Measurements from ENCODE around the gene HOXA5.

The HOXA5 gene

GRCh38 chr7:27171637-27172314 lies 28.3 kb upstream of the HOXA5 start:
- Mint-ChIP-seq H3K4me3 (peak overlapping the region; percentile 92 to 95 (median 93)), H3K36me3 (ENCODE audit: low read depth) (peaks cover 68% of the 10 kb centered on the region), H3K9me3 (no peaks in the 10 kb centered on the region), H3K27ac (peak overlapping the region; percentile 99 to 100 (median 99)), H3K27me3 (ENCODE audit: low read depth) (peaks cover 40% of the 10 kb centered on the region), H3K4me1 (peaks cover 41% of the 10 kb centered on the region)
- no peak for TF ChIP-seq CTCF (IDR thresholded peaks at IDR 0.05; ENCODE audit: unreplicated experiment in 3 of 3)

- no peak for TF ChIP-seq CTCF (IDR thresholded peaks at IDR 0.05; ENCODE audit: unreplicated experiment in 3 of 3)
- H3K27ac Mint-ChIP-seq, result peak overlapping the region; percentile 99 to 100 (median 99)
- peaks cover 63% of the 10 kb centered on the region for H3K36me3 Mint-ChIP-seq (ENCODE audit: low read depth)
- peaks cover 41% of the 10 kb centered on the region for H3K4me1 Mint-ChIP-seq
- peaks cover 36% of the 10 kb centered on the region for H3K27me3 Mint-ChIP-seq (ENCODE audit: low read depth)
- peak overlapping the region; percentile 92 to 95 (median 93) for H3K4me3 Mint-ChIP-seq
- no peaks in the 10 kb centered on the region for H3K9me3 Mint-ChIP-seq
Measured at GRCh38 chr7:27171325-27171636, 27.8 kb upstream of the HOXA5 start.

GRCh38 chr7:27170426-27171324 lies 27.2 kb upstream of the HOXA5 start:
- Mint-ChIP-seq H3K4me3 (peak overlapping the region; percentile 92 to 95 (median 93)), H3K27me3 (ENCODE audit: low read depth) (peaks cover 29% of the 10 kb centered on the region), H3K4me1 (peaks cover 36% of the 10 kb centered on the region), H3K27ac (peak overlapping the region; percentile 99 to 100 (median 99)), H3K36me3 (ENCODE audit: low read depth) (peaks cover 61% of the 10 kb centered on the region), H3K9me3 (no peaks in the 10 kb centered on the region)
- TF ChIP-seq CTCF (IDR thresholded peaks at IDR 0.05; ENCODE audit: unreplicated experiment in 3 of 3), result no peak

GRCh38 chr7:27169658-27170425 lies 26.4 kb upstream of the HOXA5 start:
- no peak for TF ChIP-seq CTCF (IDR thresholded peaks at IDR 0.05; ENCODE audit: unreplicated experiment in 3 of 3)
- Mint-ChIP-seq H3K4me3 (peak overlapping the region; percentile 92 to 95 (median 93)), H3K27me3 (ENCODE audit: low read depth) (peaks cover 21% of the 10 kb centered on the region)

GRCh38 chr7:27168265-27168947 lies 24.9 kb upstream of the HOXA5 start:
- no peak for TF ChIP-seq CTCF (IDR thresholded peaks at IDR 0.05; ENCODE audit: unreplicated experiment in 3 of 3)
- H3K27me3 Mint-ChIP-seq (ENCODE audit: low read depth), result peaks cover 17% of the 10 kb centered on the region
- H3K4me3 Mint-ChIP-seq, result peak overlapping the region; percentile 92 to 95 (median 93)
- no peaks in the 10 kb centered on the region for H3K9me3 Mint-ChIP-seq
- peaks cover 28% of the 10 kb centered on the region for H3K4me1 Mint-ChIP-seq
- H3K27ac Mint-ChIP-seq, result peak overlapping the region; percentile 99 to 100 (median 99)
- peaks cover 75% of the 10 kb centered on the region for H3K36me3 Mint-ChIP-seq (ENCODE audit: low read depth)

More at GRCh38 chr7:27169658-27170425, 26.4 kb upstream of the HOXA5 start:
- Mint-ChIP-seq H3K4me1 (peaks cover 30% of the 10 kb centered on the region), H3K36me3 (ENCODE audit: low read depth) (peaks cover 61% of the 10 kb centered on the region), H3K27ac (peak overlapping the region; percentile 99 to 100 (median 99)), H3K9me3 (no peaks in the 10 kb centered on the region)

All from nephron (organoid).